ENCODE data around the gene SPATS1.

GRCh38 chr6:44373787-44374186, 31.3 kb downstream of the SPATS1 start:
- TF ChIP-seq CTCF (IDR thresholded peaks at IDR 0.05 in 4 of 5, conservative IDR thresholded peaks at IDR 0.05 in 1 of 5) (no peak), POLR2A (IDR thresholded peaks at IDR 0.05) (no peak)

Data from gastrocnemius medialis (tissue), 4 donors.